HG03066 (cell line): ENCODE results near the gene STXBP3.

Source experiments
- ATAC-seq: cut with Tn5 transposase; IDR thresholded peaks from one replicate; pipeline ENCODE4 v1.9.1; 2021; ENCODE audit warnings: low read depth; ENCODE audit not compliant: unreplicated experiment

Gene STXBP3

GRCh38 chr1:108832929-108833328 lies 86.5 kb downstream of the STXBP3 start:
- no peak for ATAC-seq

- ATAC-seq = no peak
These were observed 95.2 kb downstream of the STXBP3 start for GRCh38 chr1:108841703-108842102.

- ATAC-seq = no peak
These were observed 96.2 kb downstream of the STXBP3 start for GRCh38 chr1:108842525-108843181.

GRCh38 chr1:108843390-108844137 lies 97.1 kb downstream of the STXBP3 start:
- ATAC-seq = no peak

- no peak for ATAC-seq
These were observed 99.0 kb downstream of the STXBP3 start for GRCh38 chr1:108845446-108845845.

- ATAC-seq = no peak
These were observed 99.5 kb downstream of the STXBP3 start for GRCh38 chr1:108845991-108846390.

- no peak for ATAC-seq
These were observed 101.0 kb downstream of the STXBP3 start for GRCh38 chr1:108847494-108847893.

GRCh38 chr1:108848806-108849205 lies 102.3 kb downstream of the STXBP3 start:
- no peak for ATAC-seq

GRCh38 chr1:108850929-108851328 lies 104.5 kb downstream of the STXBP3 start:
- ATAC-seq = no peak

GRCh38 chr1:108851567-108851966 lies 105.1 kb downstream of the STXBP3 start:
- ATAC-seq = no peak

GRCh38 chr1:108852221-108852975 lies 105.9 kb downstream of the STXBP3 start:
- no peak for ATAC-seq

GRCh38 chr1:108854221-108855019 lies 107.9 kb downstream of the STXBP3 start:
- ATAC-seq = no peak

- no peak for ATAC-seq
These were observed 110.5 kb downstream of the STXBP3 start, which contains the start of gene AKNAD1 for GRCh38 chr1:108856994-108857393. Gene AKNAD1 (minus strand): TSS chr1:108857094. CDS start chr1:108852664, 4,430 bp downstream.

- ATAC-seq = no peak
These were observed 111.9 kb downstream of the STXBP3 start for GRCh38 chr1:108858230-108858950.
